Body of pancreas (tissue), 4 donors: Measurements from ENCODE around the gene DAP. TPM values are rescaled to one million over a fixed set of nuclear protein-coding genes. Genes with fewer than 3 reads are reported as not detected.

Experiments used
- ATAC-seq: fragments of 150-250 bp; one replicate; pipeline ENCODE4 v1.9.1; 2016
- DNase-seq, 4 donors: peaks; one replicate each; pipeline ENCODE4 v3.0.0-alpha.2; 2019
- H3K27ac ChIP-seq, 4 donors: fragments of 200-600 bp; sonication (generic); 1 replicate in 3 of 4; 2 replicates in 1 of 4; pipeline versions ENCODE4 v1.5.1 to v1.6.1; 2016 to 2019; ENCODE audit warnings: mild to moderate bottlenecking in 1 of 4, mixed read lengths in 1 of 4, moderate library complexity in 1 of 4
- H3K27me3 ChIP-seq, 2 donors: fragments of 200-600 bp; sonication (generic); one replicate each; pipeline ENCODE4 v1.6.0; 2016; ENCODE audit warnings: mild to moderate bottlenecking in 1 of 2
- H3K36me3 ChIP-seq, 2 donors: fragments of 200-600 bp; sonication (generic); replicated peaks in 1 of 2; 2 replicates each; pipeline ENCODE4 v1.5.1; 2016; ENCODE audit warnings: low read depth in 2 of 2; ENCODE audit not compliant: insufficient read depth in 1 of 2
- H3K4me1 ChIP-seq: fragments of 200-600 bp; sonication (generic); one replicate; pipeline ENCODE4 v1.6.0; 2016
- H3K4me3 ChIP-seq, 2 donors: fragments of 200-600 bp; sonication (generic); 1 replicate in 1 of 2; 2 replicates in 1 of 2; pipeline ENCODE4 v1.5.1; 2016 to 2019
- H3K9me3 ChIP-seq, 3 donors: fragments of 200-600 bp; sonication (generic); 1 replicate in 2 of 3; 2 replicates in 1 of 3; pipeline ENCODE4 v1.5.1; 2016
- POLR2A ChIP-seq, 3 donors: fragments of 450-650 bp; IDR thresholded peaks; one replicate each; pipeline ENCODE4 v1.6.1; 2016; ENCODE audit warnings: antibody characterized with exemption in 3 of 3, mild to moderate bottlenecking in 2 of 3
- WGBS, 2 donors: methylation state at CpG; one replicate each; pipeline ENCODE4 v1.1.5; 2017; 5-methylcytosine and 5-hydroxymethylcytosine counted together
- intact Hi-C: fragments of 100-400 bp; cut with DNase I; formaldehyde crosslinking; loops from one replicate; pipeline ENCODE4 v1.15.1; 2023
- total RNA-seq, 2 donors: library from RNA; depleted of rRNA; stranded (reverse); fragments of >200 nt; gene quantifications; one replicate each; pipeline ENCODE4 v1.1.0, GENCODE V29; 2016
- TF ChIP-seq, protein P1 (sequence below), 7 experiments: fragments of 450-650 bp in 4 of 7; fragments of 200-600 bp in 3 of 7; sonication (generic) in 3 of 7; IDR thresholded peaks; one replicate each; pipeline ENCODE4 v1.5.1; 2016 to 2019; ENCODE audit warnings: antibody characterized with exemption in 7 of 7

Gene DAP
- total RNA-seq, 2 donors from 2014 or later = 93.6 to 112 TPM

DNA sequence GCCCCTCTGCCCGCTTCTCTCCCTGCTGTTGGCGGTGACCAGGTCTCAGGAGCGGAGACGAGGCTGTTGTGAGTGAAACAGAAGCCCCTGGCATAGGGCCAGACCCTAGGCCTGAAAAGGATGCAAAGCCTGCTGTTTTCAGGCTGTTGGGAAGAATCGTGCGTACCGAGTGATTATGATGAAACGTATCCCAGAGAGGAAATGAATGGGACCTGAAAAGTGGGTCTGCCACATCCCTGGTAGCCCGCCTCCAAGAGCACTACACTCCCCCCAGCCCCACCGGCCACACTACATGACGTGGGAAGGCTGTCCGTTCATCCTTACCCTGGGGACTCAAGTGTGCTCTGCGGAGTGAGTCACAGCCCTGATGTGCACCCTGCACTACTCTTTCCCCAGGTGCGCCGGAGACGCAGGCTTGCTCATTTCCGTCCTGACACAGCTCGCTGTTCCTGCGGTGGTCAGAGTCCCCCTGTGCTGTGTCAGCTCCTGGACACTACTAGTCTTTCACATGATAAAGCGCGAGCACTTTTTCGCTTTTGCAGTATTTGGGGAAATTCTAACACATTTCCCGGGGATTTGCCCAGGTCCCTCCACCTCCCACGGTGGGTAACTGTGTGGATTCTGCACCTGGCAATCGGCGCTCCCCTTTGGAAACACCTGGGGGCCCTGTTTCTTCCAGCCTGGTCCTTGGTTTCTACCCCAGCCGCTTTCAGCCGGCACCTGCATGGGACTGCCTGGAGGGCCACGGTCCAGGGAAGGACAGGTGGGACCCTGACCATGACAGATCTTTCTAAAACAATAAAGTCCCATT, 105.7 kb downstream of the DAP start:
- 81 to 83% methylated on average over 27 to 29 of the region's 29 CpGs for WGBS, 2 donors
- intact Hi-C loops = no loop called here
- peak in 1 of 4 donors; percentile 1 for DNase-seq

DNA sequence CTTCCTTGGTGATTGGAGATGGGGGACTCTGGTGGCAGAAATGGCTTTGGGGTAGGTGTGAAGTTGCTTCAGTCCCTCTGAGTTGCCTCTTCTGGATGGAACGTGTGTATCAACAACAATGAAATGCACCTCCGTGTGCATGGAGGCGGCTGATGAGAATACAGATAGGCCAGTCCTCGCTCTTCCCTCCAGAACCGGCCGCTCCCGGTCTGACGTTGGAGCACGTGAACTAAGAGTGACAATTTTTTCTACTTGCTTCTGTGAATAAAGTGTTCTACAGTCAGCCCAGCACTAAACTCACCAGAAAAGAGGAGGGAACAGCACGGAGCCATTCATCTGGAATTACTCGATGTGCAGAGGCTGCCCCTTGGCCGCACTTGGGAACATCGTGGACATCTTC, 106.5 kb downstream of the DAP start:
- Histone ChIP-seq H3K4me3 (no peak overlapping the region), H3K36me3 (no peaks in the 10 kb centered on the region), H3K4me1 (no peaks in the 10 kb centered on the region), H3K27me3 (no peaks in the 10 kb centered on the region), H3K9me3 (no peaks in the 10 kb centered on the region), H3K27ac (no peak overlapping the region)
- TF ChIP-seq, protein P1, sequence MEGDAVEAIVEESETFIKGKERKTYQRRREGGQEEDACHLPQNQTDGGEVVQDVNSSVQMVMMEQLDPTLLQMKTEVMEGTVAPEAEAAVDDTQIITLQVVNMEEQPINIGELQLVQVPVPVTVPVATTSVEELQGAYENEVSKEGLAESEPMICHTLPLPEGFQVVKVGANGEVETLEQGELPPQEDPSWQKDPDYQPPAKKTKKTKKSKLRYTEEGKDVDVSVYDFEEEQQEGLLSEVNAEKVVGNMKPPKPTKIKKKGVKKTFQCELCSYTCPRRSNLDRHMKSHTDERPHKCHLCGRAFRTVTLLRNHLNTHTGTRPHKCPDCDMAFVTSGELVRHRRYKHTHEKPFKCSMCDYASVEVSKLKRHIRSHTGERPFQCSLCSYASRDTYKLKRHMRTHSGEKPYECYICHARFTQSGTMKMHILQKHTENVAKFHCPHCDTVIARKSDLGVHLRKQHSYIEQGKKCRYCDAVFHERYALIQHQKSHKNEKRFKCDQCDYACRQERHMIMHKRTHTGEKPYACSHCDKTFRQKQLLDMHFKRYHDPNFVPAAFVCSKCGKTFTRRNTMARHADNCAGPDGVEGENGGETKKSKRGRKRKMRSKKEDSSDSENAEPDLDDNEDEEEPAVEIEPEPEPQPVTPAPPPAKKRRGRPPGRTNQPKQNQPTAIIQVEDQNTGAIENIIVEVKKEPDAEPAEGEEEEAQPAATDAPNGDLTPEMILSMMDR (IDR thresholded peaks at IDR 0.05) = no peak
- TF ChIP-seq POLR2A (IDR thresholded peaks at IDR 0.05) = no peak
- WGBS, 2 donors = 92 to 93% methylated on average over 13 of the region's 13 CpGs
- intact Hi-C loops = no loop called here
- ATAC-seq = no peak
- DNase-seq = peak in 1 of 4 donors; percentile 0

More for the DNA sequence above, 105.7 kb downstream of the DAP start:
- no peak for TF ChIP-seq POLR2A (IDR thresholded peaks at IDR 0.05)
- TF ChIP-seq, protein P1 (IDR thresholded peaks at IDR 0.05) = no peak
- Histone ChIP-seq H3K36me3 (no peaks in the 10 kb centered on the region), H3K9me3 (no peaks in the 10 kb centered on the region), H3K27ac (no peak overlapping the region), H3K4me3 (no peak overlapping the region), H3K27me3 (no peaks in the 10 kb centered on the region), H3K4me1 (no peaks in the 10 kb centered on the region)
- ATAC-seq = no peak

DNA sequence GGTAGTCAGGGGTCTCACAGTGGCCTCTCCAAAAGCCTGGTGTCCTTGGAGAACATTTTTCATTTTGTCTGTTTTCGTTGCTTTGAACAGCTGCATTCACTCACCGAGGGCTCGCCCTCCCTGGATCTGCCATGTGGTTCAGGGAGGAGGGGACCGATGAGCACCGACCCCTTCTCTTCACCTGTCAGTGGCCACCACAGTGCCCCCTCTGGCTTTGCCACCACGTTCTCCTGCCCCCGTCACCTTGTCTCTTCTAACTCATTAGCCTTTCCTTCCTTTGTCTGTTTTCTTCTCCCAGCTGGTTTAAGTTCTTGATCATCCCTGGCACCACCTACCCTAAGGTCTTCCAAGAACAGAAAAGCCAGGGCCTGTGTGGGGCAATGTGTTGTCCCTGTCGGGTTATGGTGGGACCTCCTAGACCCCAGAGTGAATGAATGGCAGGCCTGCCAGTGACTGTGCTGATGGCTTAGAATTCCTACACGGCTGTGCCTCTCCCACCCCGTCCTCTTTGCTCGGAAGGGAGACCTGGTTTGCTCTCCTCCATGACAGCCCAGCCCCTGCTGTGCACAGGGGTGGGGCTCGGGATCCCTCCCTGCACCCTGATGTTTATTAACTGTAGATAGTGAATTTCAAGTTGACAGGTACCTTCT, 107.2 kb downstream of the DAP start:
- ATAC-seq (no peak), DNase-seq (peak in 1 of 4 donors; percentile 0)
- no peaks in the 10 kb centered on the region for H3K36me3 ChIP-seq
- no peak overlapping the region for H3K4me3 ChIP-seq
- intact Hi-C loops = no loop called here
- H3K27ac ChIP-seq = no peak overlapping the region
- TF ChIP-seq POLR2A (IDR thresholded peaks at IDR 0.05) = no peak
- TF ChIP-seq, protein P1 (IDR thresholded peaks at IDR 0.05) = no peak
- no peaks in the 10 kb centered on the region for H3K4me1 ChIP-seq
- H3K9me3 ChIP-seq = no peaks in the 10 kb centered on the region
- 74 to 79% methylated on average over 12 of the region's 12 CpGs for WGBS, 2 donors
- H3K27me3 ChIP-seq = no peaks in the 10 kb centered on the region

DNA sequence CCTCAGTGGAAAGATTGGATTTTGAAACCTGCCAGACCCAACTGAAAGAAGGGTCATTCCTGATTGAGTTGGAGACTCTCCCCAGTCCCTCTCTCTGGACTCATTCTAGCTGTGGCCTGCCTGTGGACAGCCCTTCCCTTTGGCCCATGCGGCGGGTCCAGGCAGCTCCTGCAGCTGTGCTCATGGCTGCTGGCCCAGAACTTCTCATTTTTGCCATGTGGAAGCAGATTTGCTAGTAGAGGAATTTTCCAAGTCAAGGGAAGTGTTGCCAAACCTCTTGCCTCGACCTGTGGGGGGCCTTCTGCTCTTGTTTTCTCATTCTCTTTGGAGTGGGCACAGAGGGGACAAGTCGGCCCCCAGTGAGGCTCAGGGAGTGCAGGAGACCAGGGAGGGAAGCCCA, 108.0 kb downstream of the DAP start:
- no peak for ATAC-seq
- Histone ChIP-seq H3K4me3 (no peak overlapping the region), H3K9me3 (no peaks in the 10 kb centered on the region), H3K4me1 (no peaks in the 10 kb centered on the region), H3K27ac (no peak overlapping the region), H3K36me3 (no peaks in the 10 kb centered on the region), H3K27me3 (no peaks in the 10 kb centered on the region)
- peak in 2 of 4 donors; percentile 11 to 41 for DNase-seq
- WGBS, 2 donors = 29 to 31% methylated on average over 4 of the region's 4 CpGs
- intact Hi-C loops = no loop called here
- TF ChIP-seq, protein P1 (IDR thresholded peaks at IDR 0.05) = no peak
- no peak for TF ChIP-seq POLR2A (IDR thresholded peaks at IDR 0.05)
